AG04449 (cell line): Measurements from ENCODE around the gene NUDC.

Source experiments
- CTCF ChIA-PET: fragments of 350-600 bp; formaldehyde crosslinking; extraction: SDS; loops from one replicate; lab custom pipeline; 2021; ENCODE audit warnings: antibody characterized with exemption; lab: Yijun Ruan, JAX
- POLR2A ChIA-PET: fragments of 400-600, 350-600 bp; formaldehyde crosslinking; extraction: SDS; loops from one replicate; lab custom pipeline; 2020; ENCODE audit warnings: antibody characterized with exemption, inconsistent platforms; lab: Yijun Ruan, JAX
- DNase-seq: peaks from one replicate; pipeline ENCODE4 v3.0.0-alpha.2; 2010; ENCODE audit warnings: low read depth, low spot score
- H3K4me3 ChIP-seq: 2 replicates; pipeline ENCODE4 v1.5.1; 2011; ENCODE audit warnings: low read depth, mild to moderate bottlenecking, control low read depth, low read length
- CTCF ChIP-seq: IDR thresholded peaks from one replicate; pipeline ENCODE4 v1.5.1; 2011; ENCODE audit warnings: mild to moderate bottlenecking, moderate library complexity, low read length, control low read depth, inconsistent platforms; ENCODE audit not compliant: insufficient read depth; ENCODE audit errors: missing control alignments

The NUDC gene

DNA sequence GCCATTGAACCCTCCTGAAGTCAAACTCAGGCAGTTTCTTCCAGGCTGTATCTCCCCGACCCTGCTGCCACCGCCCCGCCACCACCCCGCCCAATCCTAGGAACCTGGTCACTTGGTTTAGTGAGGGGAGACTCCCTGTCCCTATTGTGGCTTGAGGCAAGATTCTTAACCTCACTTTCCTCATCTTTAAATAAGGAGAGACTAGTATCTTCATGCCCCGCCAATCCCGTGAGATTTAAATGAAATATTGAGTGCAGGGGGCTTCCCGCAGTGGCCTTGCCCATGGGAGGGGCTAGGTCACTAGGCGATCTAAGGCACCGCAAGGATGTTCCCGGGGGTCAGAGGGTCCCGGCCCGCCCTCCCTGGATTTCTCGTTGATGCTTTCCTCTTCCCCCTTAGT lies 37.7 kb downstream of the NUDC start:
- ChIA-PET POLR2A (no interaction called here), CTCF (interaction anchor here (2.7 kb wide), 1 partner anchor 8 kb away, joined by 9 read pairs; no protein-coding TSS in a partner anchor)
- no peak overlapping the region for H3K4me3 ChIP-seq
- DNase-seq: no peak
- TF ChIP-seq CTCF: no peak

- DNase-seq: no peak
- ChIA-PET POLR2A (no interaction called here), CTCF (no interaction called here)
- H3K4me3 ChIP-seq: peak within 1 kb of the TSS; percentile 8; the same call in 1 of the 2 replicates
- TF ChIP-seq CTCF: no peak
These were observed 38.4 kb downstream of the NUDC start, which contains the start of gene KDF1 for GRCh38 chr1:26959722-26960624. Gene KDF1 (minus strand): TSS chr1:26960468. CDS start chr1:26952380, 8,088 bp downstream.

GRCh38 chr1:26960625-26960966 lies 39.1 kb downstream of the NUDC start:
- no peak for TF ChIP-seq CTCF
- no peak for DNase-seq
- no peak overlapping the region for H3K4me3 ChIP-seq
- CTCF ChIA-PET: no interaction called here
- POLR2A ChIA-PET: no interaction called here

DNA sequence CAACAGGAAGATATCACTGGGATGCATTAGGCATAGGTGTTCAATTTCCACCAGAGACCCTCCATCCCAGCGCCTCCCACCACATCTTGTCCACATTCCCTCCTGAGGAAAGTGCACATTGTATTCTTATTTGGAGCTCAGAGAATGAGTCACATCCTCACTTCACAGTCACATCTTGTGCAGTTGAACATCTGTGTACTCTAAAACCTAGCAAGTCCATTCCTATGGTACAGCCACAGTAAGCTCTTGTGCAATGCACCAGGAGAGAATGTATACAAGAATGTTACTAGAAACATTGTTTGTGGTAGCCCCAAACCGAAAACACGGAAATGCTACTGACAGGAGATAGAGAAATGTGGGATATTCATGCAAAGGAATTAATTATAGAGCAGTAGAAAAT lies 40.3 kb downstream of the NUDC start:
- no peak overlapping the region for H3K4me3 ChIP-seq
- peak; percentile 81 for DNase-seq
- TF ChIP-seq CTCF: no peak
- ChIA-PET POLR2A (interaction anchor here (0.8 kb wide), 2 partner anchors 32 to 150 kb away, joined by 3 read pairs; no protein-coding TSS in a partner anchor), CTCF (interaction anchor here (0.6 to 1.3 kb wide), 4 partner anchors 34 to 136 kb away, joined by 3 to 4 read pairs (median 3); no protein-coding TSS in a partner anchor)

- POLR2A ChIA-PET: no interaction called here
- H3K4me3 ChIP-seq: no peak overlapping the region
- DNase-seq: no peak
- CTCF ChIA-PET: interaction anchor here (5.3 kb wide), 2 partner anchors 29 to 133 kb away, joined by 92 to 115 read pairs; partner anchors contain the start of gene TRNP1
- no peak for TF ChIP-seq CTCF
These were observed 43.7 kb downstream of the NUDC start for GRCh38 chr1:26965213-26965612.

DNA sequence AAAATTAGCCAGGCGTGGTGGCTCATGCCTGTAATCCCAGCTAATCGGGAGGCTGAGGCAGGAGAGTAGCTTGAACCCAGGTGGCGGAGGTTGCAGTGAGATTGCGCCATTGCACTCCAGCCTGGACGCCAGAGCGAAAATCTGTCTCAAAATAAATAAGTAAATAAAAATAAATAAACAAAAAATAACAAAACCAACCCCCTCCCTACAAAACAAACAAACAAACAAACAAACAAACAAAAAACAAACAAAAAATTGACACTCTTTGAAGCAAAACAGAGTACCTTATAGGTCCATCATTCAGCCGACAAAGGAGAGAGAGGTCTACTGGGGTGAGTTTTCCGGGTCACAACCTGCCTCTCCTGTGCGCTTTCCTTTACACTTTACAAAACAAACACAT lies 44.1 kb downstream of the NUDC start:
- TF ChIP-seq CTCF: no peak
- POLR2A ChIA-PET: no interaction called here
- no peak overlapping the region for H3K4me3 ChIP-seq
- DNase-seq: no peak
- CTCF ChIA-PET: interaction anchor here (1.4 to 5.3 kb wide), 7 partner anchors 11 to 133 kb away, joined by 3 to 115 read pairs (median 9); partner anchors contain the start of gene TRNP1
